ENCODE measurements around the gene MGRN1.
A peak's percentile ranks its signal among the peaks of the same experiment; 100 is the strongest.

MGRN1 gene

GRCh38 chr16:4677390-4677789 lies 52.8 kb downstream of the MGRN1 start:
- no peak for DNase-seq

DNA sequence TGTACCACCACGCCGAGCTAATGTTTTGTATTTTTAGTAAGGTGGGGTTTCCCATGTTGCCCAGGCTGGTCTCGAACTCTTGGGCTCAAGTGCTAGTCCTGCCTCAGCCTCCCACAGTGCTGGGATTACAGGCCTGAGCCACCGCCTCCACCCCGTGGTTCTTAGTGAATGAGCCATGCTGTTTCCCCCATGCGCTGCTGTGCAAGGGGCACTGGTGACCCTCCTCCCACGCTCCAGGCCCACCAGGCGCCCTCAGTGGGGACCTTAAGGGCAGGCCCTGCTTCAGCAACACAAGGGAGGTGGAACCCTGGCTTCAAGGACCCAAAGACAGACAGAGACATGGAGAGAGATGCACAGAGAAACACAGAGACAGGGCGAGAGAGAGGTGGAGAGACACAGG lies 53.4 kb downstream of the MGRN1 start:
- no peak for DNase-seq

DNA sequence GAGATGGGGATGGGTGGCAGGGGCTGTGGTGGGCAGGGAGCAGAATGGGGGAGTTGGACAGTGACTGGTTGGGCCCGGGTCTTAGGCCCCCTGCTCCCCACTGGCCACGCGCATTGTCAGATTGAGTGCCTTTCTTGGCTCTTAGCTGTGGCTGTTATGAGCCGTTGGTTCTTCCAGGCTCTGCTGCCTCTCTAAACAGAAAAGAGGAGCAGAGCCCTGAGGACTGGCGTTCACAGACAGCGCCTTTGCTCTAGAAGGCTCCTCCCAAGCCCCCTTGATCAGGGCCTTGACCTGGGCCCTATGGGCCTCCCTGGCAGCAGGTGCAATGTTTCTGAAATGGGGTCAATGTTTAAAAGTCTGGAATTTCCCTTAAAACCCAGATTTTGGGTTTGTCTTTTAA lies 54.0 kb downstream of the MGRN1 start:
- DNase-seq = no peak

- no peak for DNase-seq
Observed at GRCh38 chr16:4679156-4679849, 54.7 kb downstream of the MGRN1 start.

GRCh38 chr16:4679850-4680636 lies 55.4 kb downstream of the MGRN1 start:
- DNase-seq = no peak

DNA sequence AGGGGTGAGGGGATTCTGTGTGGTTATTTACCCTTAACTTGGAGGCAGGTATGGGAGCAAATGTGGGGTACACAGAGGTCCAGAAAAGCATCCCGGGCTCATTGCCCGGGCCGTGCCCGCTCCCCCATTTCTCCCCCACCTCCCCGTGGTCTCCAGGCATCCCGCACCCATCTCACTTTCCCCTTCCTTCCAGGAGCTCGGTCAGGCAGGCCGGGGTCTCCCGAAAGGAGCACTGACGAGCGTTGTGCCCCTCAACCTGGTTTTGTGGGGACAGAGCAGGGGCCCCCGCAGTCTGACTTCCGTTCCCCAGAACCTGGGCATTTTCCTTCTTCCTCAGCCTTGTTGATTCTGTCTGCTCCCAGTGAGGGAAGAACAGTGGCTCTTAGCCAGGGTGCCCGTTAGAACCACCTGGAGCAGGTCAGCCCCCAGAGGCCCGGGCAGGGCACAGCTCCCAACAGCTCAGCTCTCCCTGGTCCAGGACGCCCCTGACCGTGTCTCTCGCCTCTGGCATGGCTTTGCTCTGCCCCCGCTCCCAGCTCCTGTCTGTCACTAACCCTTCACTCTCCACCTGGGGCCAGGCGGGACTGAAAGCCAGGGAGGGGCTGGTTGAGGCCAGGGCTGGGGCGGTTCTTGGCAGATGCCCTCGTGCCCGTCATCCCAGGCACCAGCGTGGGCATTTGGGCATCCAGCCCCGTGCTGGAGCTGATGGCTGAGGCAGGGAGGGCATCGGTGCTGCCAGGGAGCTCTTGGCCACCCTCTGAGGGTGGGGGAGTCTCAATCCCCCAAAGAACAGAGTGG lies 56.2 kb downstream of the MGRN1 start:
- DNase-seq = peak; percentile 74 to 81

GRCh38 chr16:4681471-4682083 lies 57.0 kb downstream of the MGRN1 start:
- no peak for DNase-seq

- no peak for DNase-seq
Observed at GRCh38 chr16:4682084-4682591, 57.5 kb downstream of the MGRN1 start.

DNA sequence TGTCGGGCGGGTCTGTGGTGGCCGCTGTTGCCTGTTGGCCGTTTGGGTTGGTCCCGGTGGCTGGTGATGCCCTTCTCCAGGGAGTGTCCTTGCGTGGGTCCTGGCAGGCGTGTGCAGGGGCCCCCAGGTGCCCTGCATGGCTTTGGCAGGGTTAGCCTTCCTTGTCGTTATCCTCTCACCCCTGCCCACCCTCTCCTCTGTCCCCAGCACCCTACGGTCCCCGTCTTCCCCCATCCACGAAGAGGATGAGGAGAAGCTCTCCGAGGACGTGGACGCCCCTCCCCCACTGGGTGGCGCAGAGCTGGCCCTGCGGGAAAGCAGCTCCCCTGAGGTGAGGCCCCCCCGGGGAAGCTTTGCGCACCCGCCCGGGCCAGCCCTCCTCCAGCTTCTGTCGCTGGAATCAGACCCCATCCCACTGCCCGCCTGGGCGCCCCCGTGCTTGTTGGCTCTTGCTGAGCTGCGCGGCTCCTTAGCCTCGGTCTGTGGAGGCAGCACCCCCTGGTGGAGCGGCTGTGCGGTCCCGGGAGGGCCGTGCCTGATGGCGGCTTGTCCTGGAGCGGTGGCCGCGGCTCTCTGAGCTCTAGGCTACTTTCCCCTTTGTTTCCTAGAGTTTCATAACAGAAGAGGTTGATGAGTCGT lies 58.1 kb downstream of the MGRN1 start:
- no peak for DNase-seq

DNA sequence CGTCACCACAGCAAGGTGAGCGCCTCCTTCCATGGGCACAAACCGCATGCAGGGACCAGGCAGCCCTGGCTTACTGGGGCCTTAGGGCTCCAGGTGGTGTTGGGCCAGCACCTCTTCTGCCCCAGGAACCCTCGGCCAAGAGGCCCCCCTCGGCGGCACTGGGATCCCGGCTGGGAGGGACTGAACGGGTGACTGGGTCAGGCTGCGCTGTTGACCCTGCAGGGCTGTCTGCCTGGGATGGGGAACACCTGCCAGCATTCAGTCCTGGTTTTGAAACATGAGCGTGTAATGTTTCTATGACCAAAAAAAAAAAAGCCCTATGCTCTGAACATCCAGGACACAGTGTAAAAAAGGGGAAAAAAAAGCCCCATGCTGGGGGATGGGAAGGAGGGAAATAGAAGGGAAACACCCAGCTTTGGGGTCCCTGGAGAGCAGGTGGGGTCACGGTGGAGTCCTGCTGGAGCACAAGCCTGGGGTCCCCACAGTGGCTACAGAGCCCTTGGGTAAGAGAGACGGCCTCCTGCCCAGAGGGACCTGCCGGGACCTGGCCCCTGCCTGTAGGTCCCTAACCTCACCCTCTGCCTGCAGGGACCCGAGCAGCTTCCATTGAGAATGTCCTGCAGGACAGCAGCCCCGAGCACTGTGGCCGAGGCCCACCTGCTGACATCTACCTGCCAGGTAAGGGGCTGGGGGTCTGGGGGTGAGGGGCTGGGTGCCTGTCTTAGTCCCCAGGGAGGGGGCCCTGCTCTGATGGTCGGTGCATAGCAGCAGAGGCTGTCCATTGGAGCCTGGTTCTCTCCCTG lies 58.8 kb downstream of the MGRN1 start:
- no peak for DNase-seq

- DNase-seq = no peak
Observed at GRCh38 chr16:4684058-4684715, 59.6 kb downstream of the MGRN1 start.

- DNase-seq = no peak
Observed at GRCh38 chr16:4684763-4685162, 60.1 kb downstream of the MGRN1 start.

GRCh38 chr16:4685292-4685691 lies 60.7 kb downstream of the MGRN1 start:
- no peak for DNase-seq

GRCh38 chr16:4685776-4686496 lies 61.3 kb downstream of the MGRN1 start:
- no peak for DNase-seq

DNA sequence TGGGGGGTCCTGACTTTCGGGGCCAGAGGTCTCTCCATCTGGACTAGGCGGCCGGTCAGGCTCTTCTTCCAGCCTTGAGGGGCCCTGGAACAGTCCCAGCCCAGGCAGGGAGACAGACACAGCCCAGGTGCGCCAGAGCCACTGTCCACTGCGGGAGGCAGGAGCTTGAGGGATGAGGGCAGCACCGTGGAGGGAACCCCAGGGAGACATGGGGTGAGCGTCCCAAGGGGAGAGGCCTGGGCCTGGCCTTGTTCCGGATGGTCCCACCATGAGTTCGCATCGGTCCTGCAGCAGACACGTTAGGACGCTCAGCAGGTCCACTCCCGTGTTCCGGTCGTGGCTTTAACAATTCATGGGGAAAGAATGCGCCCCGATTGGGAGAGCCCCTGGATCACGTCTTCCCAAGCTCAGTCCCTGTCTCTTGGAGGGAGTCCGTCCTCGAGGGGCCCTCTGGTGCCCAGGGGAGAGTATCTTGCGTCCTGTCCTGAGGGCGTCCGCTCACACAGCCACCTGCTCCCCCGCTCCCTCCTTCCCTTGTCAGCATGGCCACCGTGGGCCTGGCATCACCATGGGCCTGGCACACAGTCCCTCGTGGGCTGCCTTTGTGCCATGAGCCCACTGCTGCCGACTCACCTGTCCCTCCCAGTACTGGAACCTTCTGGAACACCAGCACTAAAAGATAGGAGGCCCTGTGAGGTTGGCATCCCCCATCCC lies 62.0 kb downstream of the MGRN1 start:
- DNase-seq = no peak

GRCh38 chr16:4687416-4687815 lies 62.8 kb downstream of the MGRN1 start:
- no peak for DNase-seq

GRCh38 chr16:4687946-4688673 lies 63.5 kb downstream of the MGRN1 start:
- no peak for DNase-seq

- no peak for DNase-seq
Observed at GRCh38 chr16:4688674-4689045, 64.0 kb downstream of the MGRN1 start.

GRCh38 chr16:4689091-4689671 lies 64.6 kb downstream of the MGRN1 start:
- no peak for DNase-seq
